MG63 (cell line): Measurements from ENCODE around the gene MAP7. TPM values are rescaled to one million over a fixed set of nuclear protein-coding genes. Genes with fewer than 3 reads are reported as not detected.

ENCODE experiments used
- DNase-seq: peaks from one replicate; pipeline ENCODE4 v3.0.0-alpha.2; 2020
- H3K27me3 ChIP-seq: fragments of 250-450 bp; sonication (Bioruptor Pico); 2 replicates; pipeline ENCODE4 v1.5.1; 2020; ENCODE audit warnings: mild to moderate bottlenecking, moderate library complexity
- H3K36me3 ChIP-seq: fragments of 250-450 bp; sonication (Bioruptor Pico); 2 replicates; pipeline ENCODE4 v1.5.1; 2020; ENCODE audit warnings: mild to moderate bottlenecking, moderate library complexity
- H3K4me3 ChIP-seq: fragments of 250-450 bp; sonication (Bioruptor Pico); 2 replicates; pipeline ENCODE4 v1.5.1; 2020; ENCODE audit warnings: mild to moderate bottlenecking, moderate library complexity
- H3K9me3 ChIP-seq: fragments of 250-450 bp; sonication (Bioruptor Pico); 2 replicates; pipeline ENCODE4 v1.5.1; 2020; ENCODE audit warnings: mild to moderate bottlenecking, moderate library complexity
- total RNA-seq: library from RNA; depleted of rRNA; stranded (reverse); fragments of >200 nt; shearing (Covaris generic); gene quantifications from 2 replicates; pipeline ENCODE4 v1.2.3, GENCODE V29; 2014; ENCODE audit warnings: low replicate concordance

Gene MAP7
- total RNA-seq, 1 experiment from 2014 or later: not detected

DNA sequence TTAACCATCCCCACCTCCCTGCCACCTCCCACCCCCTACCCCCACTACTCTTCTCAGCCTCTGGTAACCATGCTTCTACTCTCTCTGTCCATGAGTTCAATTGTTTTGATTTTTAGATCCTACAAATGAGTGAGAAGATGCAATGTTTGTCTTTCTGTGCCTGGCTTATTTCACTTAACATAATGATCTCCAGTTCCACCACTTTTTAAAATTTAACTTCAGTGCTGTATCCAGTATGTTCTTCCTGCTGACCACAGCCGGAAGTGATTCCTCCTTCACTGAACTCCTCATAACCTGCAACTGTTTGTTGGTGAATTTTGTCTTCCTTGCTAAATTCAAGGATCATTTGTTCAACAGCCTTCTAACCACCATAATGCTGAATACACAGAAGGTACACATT, 3.9 kb downstream of the MAP7 start:
- H3K4me3 ChIP-seq: no peak overlapping the region
- H3K27me3 ChIP-seq: peaks cover 30% of the 10 kb centered on the region
- H3K9me3 ChIP-seq: no peaks in the 10 kb centered on the region
- no peaks in the 10 kb centered on the region for H3K36me3 ChIP-seq
- DNase-seq: no peak

DNA sequence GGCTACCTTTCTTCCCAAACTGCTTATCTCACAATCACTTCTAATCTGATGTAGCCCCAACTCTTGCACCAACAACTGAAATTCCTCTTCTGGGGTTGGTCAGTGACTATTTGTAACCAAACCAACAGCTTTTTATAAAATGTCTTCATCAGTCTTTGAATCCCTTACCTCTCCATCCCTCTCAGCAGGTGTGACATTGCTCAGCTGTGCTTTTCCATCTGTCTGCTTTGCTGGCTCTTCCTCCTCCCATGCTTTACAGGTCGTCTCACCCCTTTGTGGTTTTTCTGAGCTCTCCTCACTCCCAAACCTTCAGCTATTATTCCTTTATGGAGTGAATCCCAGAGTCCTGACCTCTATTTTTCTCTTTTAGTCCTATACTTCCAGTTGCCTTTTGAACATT, 5.9 kb downstream of the MAP7 start:
- Histone ChIP-seq H3K4me3 (no peak overlapping the region), H3K36me3 (no peaks in the 10 kb centered on the region), H3K9me3 (no peaks in the 10 kb centered on the region), H3K27me3 (peaks cover 25% of the 10 kb centered on the region)
- DNase-seq: no peak

DNA sequence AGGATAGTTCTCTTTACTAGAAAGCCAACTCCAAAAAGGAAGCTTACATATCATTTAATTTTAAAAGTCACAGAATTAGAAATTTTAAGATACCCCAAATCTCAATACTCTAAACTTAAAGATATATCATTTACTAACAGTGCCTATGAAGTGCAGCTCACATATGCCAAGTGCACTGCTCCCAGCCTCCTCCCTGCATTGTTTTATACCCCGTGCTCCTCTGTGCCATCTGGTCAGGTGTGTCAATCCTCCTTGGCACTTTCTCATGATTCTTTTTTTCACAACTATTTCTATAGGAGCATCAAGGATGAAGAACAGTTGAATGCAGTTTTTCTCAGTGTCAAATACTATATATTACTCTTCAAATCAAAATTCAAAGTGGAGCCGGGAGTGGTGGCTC, 8.8 kb downstream of the MAP7 start:
- no peak overlapping the region for H3K4me3 ChIP-seq
- DNase-seq: no peak
- H3K36me3 ChIP-seq: no peaks in the 10 kb centered on the region
- H3K9me3 ChIP-seq: no peaks in the 10 kb centered on the region
- H3K27me3 ChIP-seq: peaks cover 10% of the 10 kb centered on the region; the same call in 1 of the 2 replicates

DNA sequence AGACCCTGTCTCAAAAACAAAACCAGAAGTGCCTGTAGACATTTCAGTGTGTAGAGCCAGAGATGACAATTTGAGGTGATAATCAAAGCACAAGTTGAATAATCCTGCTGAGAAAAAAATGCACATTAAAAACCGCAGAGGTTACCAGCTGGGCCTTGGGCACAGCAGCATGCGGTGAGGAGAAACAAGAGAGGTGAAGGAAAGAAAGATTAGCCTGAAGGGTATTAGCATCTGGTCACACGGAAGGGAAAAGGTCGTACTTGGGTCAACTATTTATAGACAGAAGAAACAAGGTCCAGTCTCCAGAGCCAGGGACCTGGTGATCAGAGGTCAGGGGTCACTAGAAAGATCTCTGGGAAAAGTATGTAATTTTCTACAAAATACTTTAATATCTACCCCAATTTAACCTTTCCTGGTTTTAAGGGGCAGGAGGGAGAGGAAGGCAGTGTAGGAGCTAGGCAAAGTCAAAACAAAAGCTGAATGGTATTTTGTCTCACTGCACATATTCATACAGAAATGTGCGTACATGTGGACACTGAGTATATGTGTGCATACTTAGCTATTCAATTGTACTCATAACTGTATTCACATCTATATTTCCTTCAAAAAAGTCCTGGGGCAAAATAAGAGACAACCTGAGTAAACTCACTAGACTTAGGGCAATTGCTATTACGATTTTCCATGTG, 10.1 kb downstream of the MAP7 start:
- H3K9me3 ChIP-seq: no peaks in the 10 kb centered on the region
- H3K36me3 ChIP-seq: no peaks in the 10 kb centered on the region
- H3K4me3 ChIP-seq: no peak overlapping the region
- no peak for DNase-seq
- peaks cover 10% of the 10 kb centered on the region; the same call in 1 of the 2 replicates for H3K27me3 ChIP-seq

GRCh38 chr6:136538836-136539235, 11.4 kb downstream of the MAP7 start:
- Histone ChIP-seq H3K4me3 (no peak overlapping the region), H3K36me3 (no peaks in the 10 kb centered on the region), H3K9me3 (no peaks in the 10 kb centered on the region), H3K27me3 (0 out of 2 replicates have a peak, but pooled peaks cover 5% of the 10 kb centered on the region)
- DNase-seq: no peak

GRCh38 chr6:136535880-136536650, 14.2 kb downstream of the MAP7 start:
- Histone ChIP-seq H3K9me3 (no peaks in the 10 kb centered on the region), H3K36me3 (no peaks in the 10 kb centered on the region), H3K27me3 (0 out of 2 replicates have a peak, but pooled peaks cover 4% of the 10 kb centered on the region), H3K4me3 (no peak overlapping the region)
- no peak for DNase-seq

GRCh38 chr6:136535017-136535765, 15.0 kb downstream of the MAP7 start:
- Histone ChIP-seq H3K36me3 (no peaks in the 10 kb centered on the region), H3K4me3 (no peak overlapping the region), H3K27me3 (0 out of 2 replicates have a peak, but pooled peaks cover 4% of the 10 kb centered on the region), H3K9me3 (no peaks in the 10 kb centered on the region)
- no peak for DNase-seq

GRCh38 chr6:136534268-136534667, 16.0 kb downstream of the MAP7 start:
- H3K36me3 ChIP-seq: no peaks in the 10 kb centered on the region
- 0 out of 2 replicates have a peak, but pooled peaks cover 4% of the 10 kb centered on the region for H3K27me3 ChIP-seq
- H3K9me3 ChIP-seq: no peaks in the 10 kb centered on the region
- H3K4me3 ChIP-seq: no peak overlapping the region
- no peak for DNase-seq

- Histone ChIP-seq H3K4me3 (no peak overlapping the region), H3K9me3 (no peaks in the 10 kb centered on the region)
- DNase-seq: no peak
These were observed 16.7 kb downstream of the MAP7 start for GRCh38 chr6:136533487-136533886.

DNA sequence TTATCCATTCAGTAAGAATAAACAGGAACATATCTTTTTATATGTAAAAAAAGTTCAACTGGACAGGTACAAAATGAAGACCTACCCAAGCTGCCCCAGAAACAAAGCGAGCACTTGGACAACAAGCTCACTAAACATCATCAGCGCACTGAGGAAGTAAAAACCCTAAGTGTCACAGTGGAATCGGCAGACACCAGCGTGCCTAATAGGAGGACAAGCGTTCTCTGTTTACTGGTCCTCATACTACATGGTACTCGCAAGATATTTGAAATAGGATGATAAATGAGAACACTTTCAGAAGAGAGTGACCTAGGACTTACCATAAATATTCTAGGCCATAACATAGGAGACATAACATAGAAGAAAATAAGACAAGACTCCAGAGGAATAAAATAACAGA, 18.2 kb downstream of the MAP7 start:
- DNase-seq: no peak
- Histone ChIP-seq H3K36me3 (no peaks in the 10 kb centered on the region), H3K9me3 (no peaks in the 10 kb centered on the region), H3K4me3 (no peak overlapping the region), H3K27me3 (0 out of 2 replicates have a peak, but pooled peaks cover 4% of the 10 kb centered on the region)

More at GRCh38 chr6:136533487-136533886, 16.7 kb downstream of the MAP7 start:
- Histone ChIP-seq H3K27me3 (0 out of 2 replicates have a peak, but pooled peaks cover 4% of the 10 kb centered on the region), H3K36me3 (no peaks in the 10 kb centered on the region)

- H3K9me3 ChIP-seq: no peaks in the 10 kb centered on the region
- DNase-seq: no peak
- H3K4me3 ChIP-seq: no peak overlapping the region
- H3K36me3 ChIP-seq: no peaks in the 10 kb centered on the region
- 0 out of 2 replicates have a peak, but pooled peaks cover 4% of the 10 kb centered on the region for H3K27me3 ChIP-seq
These were observed 20.5 kb downstream of the MAP7 start for GRCh38 chr6:136529710-136530109.

GRCh38 chr6:136528477-136528876, 21.7 kb downstream of the MAP7 start:
- Histone ChIP-seq H3K36me3 (no peaks in the 10 kb centered on the region), H3K4me3 (no peak overlapping the region), H3K27me3 (0 out of 2 replicates have a peak, but pooled peaks cover 3% of the 10 kb centered on the region), H3K9me3 (no peaks in the 10 kb centered on the region)
- DNase-seq: no peak

DNA sequence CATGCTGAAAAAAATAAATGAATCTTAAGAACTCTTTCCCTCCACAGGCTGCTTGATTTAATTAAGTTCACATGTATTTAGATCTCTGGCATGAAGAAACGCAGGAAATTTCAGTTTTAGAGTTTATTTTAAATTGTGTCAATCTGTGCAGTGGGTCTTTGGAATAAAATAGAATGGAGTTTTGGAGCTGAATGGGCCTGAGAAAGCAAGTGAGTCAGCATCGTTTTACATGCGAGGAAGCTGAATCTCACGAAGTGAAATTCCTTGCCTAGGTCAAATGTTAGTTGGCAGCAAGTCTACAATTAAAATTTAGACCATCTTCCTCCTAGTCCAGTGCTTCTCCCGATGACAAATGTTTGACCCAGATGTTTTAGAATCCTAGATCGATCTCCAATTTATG, 22.4 kb downstream of the MAP7 start:
- Histone ChIP-seq H3K27me3 (no peaks in the 10 kb centered on the region), H3K36me3 (no peaks in the 10 kb centered on the region), H3K4me3 (no peak overlapping the region), H3K9me3 (no peaks in the 10 kb centered on the region)
- DNase-seq: no peak

GRCh38 chr6:136526937-136527336, 23.3 kb downstream of the MAP7 start:
- Histone ChIP-seq H3K4me3 (no peak overlapping the region), H3K9me3 (no peaks in the 10 kb centered on the region), H3K36me3 (no peaks in the 10 kb centered on the region), H3K27me3 (no peaks in the 10 kb centered on the region)
- no peak for DNase-seq

- Histone ChIP-seq H3K27me3 (no peaks in the 10 kb centered on the region), H3K9me3 (no peaks in the 10 kb centered on the region), H3K36me3 (no peaks in the 10 kb centered on the region), H3K4me3 (no peak overlapping the region)
- DNase-seq: no peak
These were observed 23.9 kb downstream of the MAP7 start for GRCh38 chr6:136526196-136526930.

- no peaks in the 10 kb centered on the region for H3K27me3 ChIP-seq
- H3K36me3 ChIP-seq: no peaks in the 10 kb centered on the region
- H3K4me3 ChIP-seq: no peak overlapping the region
- DNase-seq: no peak
- H3K9me3 ChIP-seq: no peaks in the 10 kb centered on the region
These were observed 24.5 kb downstream of the MAP7 start for GRCh38 chr6:136525586-136526195.
